K562 (cell line): ENCODE results near the gene AIG1. TPM values are rescaled to one million over a fixed set of nuclear protein-coding genes. Genes with fewer than 3 reads are reported as not detected.

Experiments
- CTCF ChIP-seq, 3 experiments: IDR thresholded peaks in 2 of 3; conservative IDR thresholded peaks in 1 of 3; 2 replicates each; pipeline ENCODE4 v1.5.1; 2011 to 2012; ENCODE audit warnings: low read length in 3 of 3, mild to moderate bottlenecking in 3 of 3, control low read depth in 2 of 3, improper control_type of control experiment in 1 of 3, inconsistent platforms in 1 of 3, low read depth in 1 of 3, mixed read lengths in 1 of 3, moderate library complexity in 1 of 3; ENCODE audit not compliant: insufficient read depth in 2 of 3
- EP400 ChIP-seq: fragments of 450-650 bp; IDR thresholded peaks from 2 replicates; pipeline ENCODE4 v1.6.1; 2017; ENCODE audit warnings: antibody characterized with exemption, mild to moderate bottlenecking, moderate library complexity
- NCOR1 ChIP-seq: fragments of 450-650 bp; IDR thresholded peaks from 2 replicates; pipeline ENCODE4 v1.6.1; 2016; ENCODE audit warnings: mild to moderate bottlenecking, moderate library complexity
- polyA plus RNA-seq, 8 experiments: library from polyadenylated mRNA; depleted of rRNA in 4 of 8; stranded (reverse) in 5 of 8; unstranded in 3 of 8; fragments of >200 nt; fragmentation: Nextera tagmentation in 2 of 8; fragmentation: Illumina TruSeq in 1 of 8; extraction: Ambion mirVana in 2 of 8; extraction: Trizol in 1 of 8; gene quantifications; 2 replicates each; pipeline versions ENCODE4 v1.2.1 to v1.2.3, GENCODE V29; 2011 to 2014; ENCODE audit warnings: inconsistent platforms in 1 of 8, missing spikeins in 1 of 8
- total RNA-seq, 7 experiments: library from RNA; depleted of rRNA in 6 of 7; stranded (reverse); fragments of >200 nt in 6 of 7; fragmentation: Illumina TruSeq in 2 of 7; extraction: Trizol in 2 of 7; gene quantifications; 2 replicates each; pipeline versions ENCODE4 v1.2.1 to v1.2.3, GENCODE V29; 2011 to 2021; ENCODE audit warnings: low replicate concordance in 1 of 7
- TF ChIP-seq, protein P1 (sequence below): fragments of 450-650 bp; IDR thresholded peaks from 2 replicates; pipeline ENCODE4 v1.7.1; 2018; ENCODE audit warnings: mild to moderate bottlenecking, low read depth; ENCODE audit not compliant: partially characterized antibody
- TF ChIP-seq, protein P2 (sequence below): fragments of 450-650 bp; conservative IDR thresholded peaks from 2 replicates; pipeline ENCODE4 v1.6.1; 2016; ENCODE audit warnings: missing genetic modification characterization, low read depth, mild to moderate bottlenecking, missing compliant biosample characterization, moderate library complexity

AIG1 gene
- total and polyA plus RNA-seq, 9 of the 15 experiments (the other 6 are each of a cell fraction or from before 2014, with no cell fraction given), result 74.8 to 333 (median 127) TPM

DNA sequence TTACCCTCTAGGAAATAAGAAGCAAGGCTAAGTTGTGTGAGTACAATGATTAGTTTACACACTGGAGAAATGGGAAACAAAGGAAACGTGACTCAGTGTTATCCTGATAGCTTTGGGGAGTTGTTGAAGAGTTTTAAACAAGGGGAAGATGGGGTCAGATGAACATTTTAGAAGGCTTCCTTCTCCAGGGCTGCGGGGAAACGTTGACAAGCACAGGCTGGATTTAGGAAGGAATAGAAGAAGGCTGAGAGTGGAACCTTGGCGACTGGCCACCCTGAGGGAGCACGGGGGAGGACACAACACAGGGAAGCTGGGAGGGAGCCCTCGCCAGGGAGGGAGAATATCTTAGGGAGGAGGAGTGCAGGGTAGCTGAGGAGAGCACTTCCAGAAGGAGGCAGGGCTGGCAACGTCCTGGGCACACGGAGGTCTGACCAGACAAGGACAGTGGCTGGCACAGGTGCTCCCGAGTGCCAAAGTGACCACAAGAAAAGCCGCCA, 134.7 kb downstream of the AIG1 start (continued):
- TF ChIP-seq, protein P1, sequence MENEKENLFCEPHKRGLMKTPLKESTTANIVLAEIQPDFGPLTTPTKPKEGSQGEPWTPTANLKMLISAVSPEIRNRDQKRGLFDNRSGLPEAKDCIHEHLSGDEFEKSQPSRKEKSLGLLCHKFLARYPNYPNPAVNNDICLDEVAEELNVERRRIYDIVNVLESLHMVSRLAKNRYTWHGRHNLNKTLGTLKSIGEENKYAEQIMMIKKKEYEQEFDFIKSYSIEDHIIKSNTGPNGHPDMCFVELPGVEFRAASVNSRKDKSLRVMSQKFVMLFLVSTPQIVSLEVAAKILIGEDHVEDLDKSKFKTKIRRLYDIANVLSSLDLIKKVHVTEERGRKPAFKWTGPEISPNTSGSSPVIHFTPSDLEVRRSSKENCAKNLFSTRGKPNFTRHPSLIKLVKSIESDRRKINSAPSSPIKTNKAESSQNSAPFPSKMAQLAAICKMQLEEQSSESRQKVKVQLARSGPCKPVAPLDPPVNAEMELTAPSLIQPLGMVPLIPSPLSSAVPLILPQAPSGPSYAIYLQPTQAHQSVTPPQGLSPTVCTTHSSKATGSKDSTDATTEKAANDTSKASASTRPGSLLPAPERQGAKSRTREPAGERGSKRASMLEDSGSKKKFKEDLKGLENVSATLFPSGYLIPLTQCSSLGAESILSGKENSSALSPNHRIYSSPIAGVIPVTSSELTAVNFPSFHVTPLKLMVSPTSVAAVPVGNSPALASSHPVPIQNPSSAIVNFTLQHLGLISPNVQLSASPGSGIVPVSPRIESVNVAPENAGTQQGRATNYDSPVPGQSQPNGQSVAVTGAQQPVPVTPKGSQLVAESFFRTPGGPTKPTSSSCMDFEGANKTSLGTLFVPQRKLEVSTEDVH, result peak; percentile 13
- TF ChIP-seq EP400, result no peak
- no peak for TF ChIP-seq CTCF (IDR thresholded peaks at IDR 0.05 in 2 of 3, conservative IDR thresholded peaks at IDR 0.05 in 1 of 3; ENCODE audit: insufficient read depth in 2 of 3, low read depth in 1 of 3, low read length in 3 of 3)
- TF ChIP-seq NCOR1, result no peak
- TF ChIP-seq, protein P2, sequence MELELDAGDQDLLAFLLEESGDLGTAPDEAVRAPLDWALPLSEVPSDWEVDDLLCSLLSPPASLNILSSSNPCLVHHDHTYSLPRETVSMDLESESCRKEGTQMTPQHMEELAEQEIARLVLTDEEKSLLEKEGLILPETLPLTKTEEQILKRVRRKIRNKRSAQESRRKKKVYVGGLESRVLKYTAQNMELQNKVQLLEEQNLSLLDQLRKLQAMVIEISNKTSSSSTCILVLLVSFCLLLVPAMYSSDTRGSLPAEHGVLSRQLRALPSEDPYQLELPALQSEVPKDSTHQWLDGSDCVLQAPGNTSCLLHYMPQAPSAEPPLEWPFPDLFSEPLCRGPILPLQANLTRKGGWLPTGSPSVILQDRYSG (tag), result no peak
